Stimulated activated CD4-positive, alpha-beta T cell treated with anti-CD3 and anti-CD28 coated beads, Interleukin-1b, Interleukin-23, amount 100 ng/mL, for 48 hours (primary cell): Measurements from ENCODE around the gene PSMA7.
"Not testable (repeated sequence)": the region's sequence is repeated elsewhere in the genome, so short reads cannot be mapped to it uniquely, and the experiment has no call there.

Experiments used
- DNase-seq: peaks from one replicate; pipeline ENCODE4 v3.0.0-alpha.2; 2020

Gene PSMA7

GRCh38 chr20:62151835-62152364 lies 8.7 kb upstream of the PSMA7 start:
- DNase-seq = no peak

GRCh38 chr20:62151225-62151624 lies 8.0 kb upstream of the PSMA7 start:
- DNase-seq = no peak

- no peak for DNase-seq
Measured at GRCh38 chr20:62150310-62150575, 7.0 kb upstream of the PSMA7 start.

GRCh38 chr20:62149532-62150309 lies 6.5 kb upstream of the PSMA7 start:
- DNase-seq = no peak

GRCh38 chr20:62148908-62149314 lies 5.7 kb upstream of the PSMA7 start:
- no peak for DNase-seq

- DNase-seq = not testable (repeated sequence)
Measured at GRCh38 chr20:62148383-62148782, 5.2 kb upstream of the PSMA7 start.

GRCh38 chr20:62147528-62147927 lies 4.3 kb upstream of the PSMA7 start:
- DNase-seq = no peak

GRCh38 chr20:62147125-62147524 lies 3.9 kb upstream of the PSMA7 start:
- DNase-seq = no peak

- DNase-seq = no peak
Measured at GRCh38 chr20:62146019-62146755, 3.0 kb upstream of the PSMA7 start.

GRCh38 chr20:62145688-62146018 lies 2.5 kb upstream of the PSMA7 start:
- DNase-seq = no peak

GRCh38 chr20:62143957-62144825 lies 997 bp upstream of the PSMA7 start:
- DNase-seq = peak; percentile 62

GRCh38 chr20:62142252-62143080 lies 728 bp downstream of the PSMA7 start:
- no peak for DNase-seq

GRCh38 chr20:62141397-62142251 lies 1.6 kb downstream of the PSMA7 start:
- peak; percentile 28 for DNase-seq

- no peak for DNase-seq
Measured at GRCh38 chr20:62141043-62141396, 2.2 kb downstream of the PSMA7 start.

- no peak for DNase-seq
Measured at GRCh38 chr20:62139636-62140035, 3.6 kb downstream of the PSMA7 start.

GRCh38 chr20:62138912-62139311 lies 4.3 kb downstream of the PSMA7 start:
- DNase-seq = no peak

- DNase-seq = no peak
Measured at GRCh38 chr20:62138204-62138543, 5.0 kb downstream of the PSMA7 start.

GRCh38 chr20:62137478-62138203 lies 5.6 kb downstream of the PSMA7 start:
- DNase-seq = no peak

GRCh38 chr20:62137092-62137384 lies 6.2 kb downstream of the PSMA7 start:
- DNase-seq = no peak

GRCh38 chr20:62136283-62137091 lies 6.7 kb downstream of the PSMA7 start:
- DNase-seq = peak; percentile 53
